GM12874 (cell line): ENCODE data around the gene C12orf42.

ENCODE experiments used
- TF ChIP-seq, protein P1 (sequence below): IDR thresholded peaks from 2 replicates; pipeline ENCODE4 v1.5.1; 2011; ENCODE audit warnings: low read depth, mild to moderate bottlenecking, control low read depth, low read length, moderate library complexity; ENCODE audit not compliant: insufficient read depth

C12orf42 gene

DNA sequence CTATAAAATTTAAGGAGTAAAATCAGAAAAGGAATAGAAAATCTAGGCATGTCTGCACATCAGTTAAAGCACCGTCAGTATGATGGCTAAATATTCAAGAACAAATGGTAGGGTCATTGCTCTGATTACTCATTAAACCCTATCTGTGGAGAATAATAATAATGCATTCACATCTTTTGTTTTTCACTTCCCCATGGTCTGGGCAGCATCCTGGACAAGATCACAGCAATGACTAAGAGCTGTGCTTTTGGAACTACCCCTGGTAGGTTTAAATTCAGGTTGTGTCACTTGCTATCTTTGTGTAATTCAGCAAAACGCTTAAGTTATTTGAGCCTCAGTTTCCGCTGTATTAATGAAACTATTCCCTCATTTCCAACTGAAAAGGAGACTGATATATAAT, 33.1 kb downstream of the C12orf42 start:
- TF ChIP-seq, protein P1, sequence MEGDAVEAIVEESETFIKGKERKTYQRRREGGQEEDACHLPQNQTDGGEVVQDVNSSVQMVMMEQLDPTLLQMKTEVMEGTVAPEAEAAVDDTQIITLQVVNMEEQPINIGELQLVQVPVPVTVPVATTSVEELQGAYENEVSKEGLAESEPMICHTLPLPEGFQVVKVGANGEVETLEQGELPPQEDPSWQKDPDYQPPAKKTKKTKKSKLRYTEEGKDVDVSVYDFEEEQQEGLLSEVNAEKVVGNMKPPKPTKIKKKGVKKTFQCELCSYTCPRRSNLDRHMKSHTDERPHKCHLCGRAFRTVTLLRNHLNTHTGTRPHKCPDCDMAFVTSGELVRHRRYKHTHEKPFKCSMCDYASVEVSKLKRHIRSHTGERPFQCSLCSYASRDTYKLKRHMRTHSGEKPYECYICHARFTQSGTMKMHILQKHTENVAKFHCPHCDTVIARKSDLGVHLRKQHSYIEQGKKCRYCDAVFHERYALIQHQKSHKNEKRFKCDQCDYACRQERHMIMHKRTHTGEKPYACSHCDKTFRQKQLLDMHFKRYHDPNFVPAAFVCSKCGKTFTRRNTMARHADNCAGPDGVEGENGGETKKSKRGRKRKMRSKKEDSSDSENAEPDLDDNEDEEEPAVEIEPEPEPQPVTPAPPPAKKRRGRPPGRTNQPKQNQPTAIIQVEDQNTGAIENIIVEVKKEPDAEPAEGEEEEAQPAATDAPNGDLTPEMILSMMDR, result no peak

DNA sequence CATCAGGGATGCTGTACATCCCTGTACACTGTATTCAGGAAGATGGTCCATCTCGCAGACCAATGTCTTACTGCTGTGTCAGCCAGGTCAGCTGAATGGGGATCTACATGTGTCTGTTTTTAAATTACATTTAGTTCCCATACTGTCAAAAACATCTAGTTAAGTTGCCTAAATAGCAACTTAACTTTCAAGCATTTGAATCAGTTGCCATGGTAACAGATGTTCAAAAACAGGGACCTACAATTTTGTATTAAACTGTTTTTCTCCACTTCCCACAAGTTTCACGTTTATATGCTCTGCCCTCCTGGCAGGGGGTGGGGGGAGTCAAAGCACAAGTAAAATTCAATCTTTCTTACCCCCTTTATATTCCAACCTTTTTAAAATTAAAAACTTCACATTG, 38.3 kb downstream of the C12orf42 start:
- TF ChIP-seq, protein P1, result no peak

DNA sequence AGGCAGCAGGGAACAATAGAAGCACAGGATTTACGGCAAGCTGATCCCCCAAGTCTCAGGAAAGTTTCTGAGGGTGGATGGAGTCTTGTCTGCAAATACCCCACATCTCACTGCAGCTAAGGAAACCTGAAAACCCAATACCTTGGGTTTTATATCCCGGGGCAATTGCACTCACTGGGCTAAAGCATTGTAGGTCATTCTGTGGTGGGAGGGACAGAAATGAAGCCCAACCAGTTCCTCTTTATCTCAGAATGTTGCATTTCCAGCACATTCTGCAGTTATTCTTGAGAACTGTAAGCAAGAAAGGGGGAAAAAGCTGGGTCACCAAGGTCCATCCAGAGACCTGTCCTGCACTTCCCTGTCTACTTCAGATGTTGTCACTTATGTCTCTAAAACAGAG, 39.8 kb downstream of the C12orf42 start:
- TF ChIP-seq, protein P1, result no peak

DNA sequence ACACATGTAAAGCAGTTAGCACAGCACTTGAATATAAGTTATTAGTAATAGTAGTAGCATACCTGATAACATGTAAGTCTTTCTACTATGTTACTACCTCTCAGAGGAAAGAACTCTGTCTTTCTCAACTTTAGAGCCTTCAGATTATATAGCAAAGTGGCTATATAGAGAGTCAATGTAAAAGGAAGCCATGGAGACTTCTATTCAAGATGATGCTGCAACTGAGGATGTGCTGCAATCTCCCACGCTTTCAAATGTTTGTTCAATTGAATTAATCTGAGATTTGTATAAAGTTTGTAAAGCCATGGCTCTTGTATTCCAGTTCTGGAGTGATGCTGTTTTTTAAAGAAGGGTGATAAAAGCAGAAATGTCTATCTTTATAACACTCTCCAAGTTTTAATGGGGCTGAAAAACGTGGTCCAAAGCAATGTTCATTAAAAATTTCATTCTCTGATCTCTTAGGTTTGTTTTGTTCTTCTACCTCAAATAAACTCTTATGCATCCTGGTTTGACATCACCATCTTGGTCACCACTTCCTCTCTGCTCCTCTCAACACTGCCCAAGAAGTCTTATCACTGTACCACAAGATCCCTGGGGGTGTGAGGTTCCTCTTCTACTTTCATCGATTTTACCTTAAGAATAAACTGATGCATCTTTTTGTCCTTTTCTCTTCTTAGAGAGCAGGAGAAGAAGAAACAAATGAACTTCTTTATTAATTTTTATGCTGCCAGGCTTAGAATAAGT, 40.6 kb downstream of the C12orf42 start:
- TF ChIP-seq, protein P1, result no peak

DNA sequence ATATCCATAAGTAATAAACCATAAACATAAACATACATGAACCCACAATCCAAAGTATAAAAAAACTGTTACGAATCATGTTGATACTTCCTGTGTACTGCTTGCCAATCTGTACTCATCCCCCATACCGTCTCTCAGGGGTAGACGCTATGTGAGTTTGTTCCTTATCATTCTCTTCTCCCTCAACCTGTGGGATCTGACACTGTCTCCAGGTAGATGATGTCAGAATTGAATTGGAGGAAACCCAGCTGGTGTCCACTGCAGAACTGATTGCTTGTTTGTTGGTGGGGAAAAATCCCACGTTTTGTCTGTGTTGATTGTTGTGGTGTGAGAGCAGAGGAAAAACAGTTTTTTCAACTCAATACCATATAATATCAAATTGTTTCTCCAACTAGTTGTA, 50.8 kb downstream of the C12orf42 start:
- TF ChIP-seq, protein P1, result no peak

DNA sequence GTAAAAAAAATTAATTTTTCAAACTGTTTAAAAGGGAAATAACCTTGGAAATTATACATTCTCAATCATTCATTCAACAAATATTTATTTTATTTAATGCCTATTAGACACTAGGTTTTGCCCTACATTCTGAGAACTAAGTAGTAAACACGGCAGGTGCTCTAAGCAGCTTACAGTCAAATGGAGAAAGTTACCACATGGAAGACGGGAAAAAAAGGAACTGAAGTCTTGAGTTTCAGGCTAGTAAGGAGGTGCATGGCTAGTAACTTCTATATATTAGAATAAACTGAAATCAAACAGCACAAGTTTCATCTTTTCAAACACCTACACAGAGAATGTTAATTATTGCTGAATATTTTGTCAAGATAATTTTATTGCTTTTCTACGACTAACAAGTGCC, 52.9 kb downstream of the C12orf42 start:
- TF ChIP-seq, protein P1, result no peak

DNA sequence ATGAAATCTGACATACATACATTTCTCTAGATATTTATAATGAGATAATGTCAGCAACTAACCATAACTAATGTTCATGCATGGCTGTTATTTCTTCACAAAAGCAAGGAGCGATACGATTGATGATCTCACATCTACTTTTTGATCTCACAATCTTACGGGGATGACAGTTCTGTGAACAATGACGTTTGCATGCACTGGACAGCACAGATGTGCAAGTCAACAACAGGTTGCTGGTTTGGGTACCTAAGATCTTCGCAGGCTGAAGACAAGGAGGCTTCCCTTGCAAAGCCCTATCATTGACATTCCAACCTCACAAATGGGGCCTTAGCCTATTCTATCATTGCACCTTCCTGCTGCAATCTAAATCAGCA, 53.6 kb downstream of the C12orf42 start:
- TF ChIP-seq, protein P1, result no peak
